SH-SY5Y (cell line): ENCODE results near the gene PPP2R2D.

Source experiments
- GATA2 ChIP-seq: IDR thresholded peaks from 2 replicates; pipeline ENCODE4 v1.6.1; 2011; ENCODE audit warnings: mild to moderate bottlenecking, low read depth, low read length
- GATA3 ChIP-seq: IDR thresholded peaks from 2 replicates; pipeline ENCODE4 v1.6.1; 2011; ENCODE audit warnings: low read depth, mild to moderate bottlenecking, low read length, moderate library complexity

GRCh38 chr10:131872011-131872826, 28.6 kb upstream of the PPP2R2D start:
- TF ChIP-seq GATA3 (no peak), GATA2 (no peak)
